Amniotic epithelial cell (primary cell): ENCODE results near the gene PRICKLE2.
A peak's percentile ranks its signal among the peaks of the same experiment; 100 is the strongest.

Experiments
- DNase-seq: peaks from one replicate; pipeline ENCODE4 v3.0.0-alpha.2; 2010; ENCODE audit warnings: low read depth

The PRICKLE2 gene

DNA sequence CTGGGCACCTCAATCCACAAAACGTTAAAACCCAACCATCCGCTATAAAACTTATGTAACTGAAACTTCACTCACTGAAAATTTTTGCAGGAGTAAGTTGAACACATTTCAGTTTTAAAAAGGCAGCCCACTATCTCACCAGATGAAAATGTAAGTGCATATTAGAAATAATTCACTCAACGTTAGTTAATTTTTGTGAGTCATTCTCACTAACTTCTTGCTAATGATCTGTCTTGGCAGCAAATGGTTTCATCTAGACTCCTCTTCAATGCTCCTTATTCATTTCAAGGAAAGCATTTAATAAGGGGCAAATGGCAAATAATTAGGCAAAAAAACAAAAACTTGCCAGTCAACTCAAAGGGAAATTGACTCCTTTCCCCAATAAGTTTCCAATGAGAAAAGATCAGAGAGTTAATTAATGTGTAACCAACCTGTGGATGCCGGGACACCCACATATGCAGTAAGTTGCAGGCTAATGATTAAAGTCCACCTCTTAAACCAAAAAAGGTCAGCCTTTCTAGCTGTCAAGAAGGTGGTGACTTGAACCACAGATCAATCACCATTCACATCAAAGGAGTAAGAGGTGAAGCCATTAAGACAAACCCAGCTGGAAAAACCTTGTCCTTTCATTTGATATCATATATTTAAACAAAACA, 22.9 kb upstream of the PRICKLE2 start:
- DNase-seq: no peak

- peak; percentile 50 for DNase-seq
These were observed 19.0 kb upstream of the PRICKLE2 start for GRCh38 chr3:64244011-64244942.

- DNase-seq: peak; percentile 42
These were observed 17.2 kb upstream of the PRICKLE2 start for GRCh38 chr3:64242435-64242834.

GRCh38 chr3:64240959-64241358, 15.7 kb upstream of the PRICKLE2 start:
- no peak for DNase-seq

- DNase-seq: no peak
These were observed 15.1 kb upstream of the PRICKLE2 start for GRCh38 chr3:64240396-64240795.

DNA sequence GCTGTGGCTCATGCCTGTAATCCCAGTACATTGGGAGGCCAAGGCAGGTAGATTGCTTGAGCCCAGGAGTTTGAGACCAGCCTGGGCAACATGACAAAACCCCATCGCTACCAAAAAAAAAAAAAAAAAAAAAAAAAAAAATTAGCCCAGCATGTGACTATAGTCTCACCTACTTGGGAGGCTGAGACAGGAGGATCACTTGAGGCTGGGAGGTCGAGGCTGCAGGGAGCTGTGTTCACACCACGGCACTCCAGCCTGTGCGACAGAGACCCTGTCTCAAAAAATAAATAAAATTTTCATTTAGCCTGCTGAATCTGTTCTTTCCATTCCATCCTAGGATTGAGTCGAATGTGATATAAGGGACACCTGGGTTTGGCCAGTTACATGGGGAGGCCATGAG, 14.6 kb upstream of the PRICKLE2 start:
- no peak for DNase-seq

GRCh38 chr3:64238971-64239667, 13.9 kb upstream of the PRICKLE2 start:
- peak; percentile 94 for DNase-seq

GRCh38 chr3:64237083-64237482, 11.8 kb upstream of the PRICKLE2 start:
- no peak for DNase-seq

GRCh38 chr3:64235605-64236004, 10.3 kb upstream of the PRICKLE2 start:
- DNase-seq: no peak

GRCh38 chr3:64234571-64234970, 9.3 kb upstream of the PRICKLE2 start:
- no peak for DNase-seq

DNA sequence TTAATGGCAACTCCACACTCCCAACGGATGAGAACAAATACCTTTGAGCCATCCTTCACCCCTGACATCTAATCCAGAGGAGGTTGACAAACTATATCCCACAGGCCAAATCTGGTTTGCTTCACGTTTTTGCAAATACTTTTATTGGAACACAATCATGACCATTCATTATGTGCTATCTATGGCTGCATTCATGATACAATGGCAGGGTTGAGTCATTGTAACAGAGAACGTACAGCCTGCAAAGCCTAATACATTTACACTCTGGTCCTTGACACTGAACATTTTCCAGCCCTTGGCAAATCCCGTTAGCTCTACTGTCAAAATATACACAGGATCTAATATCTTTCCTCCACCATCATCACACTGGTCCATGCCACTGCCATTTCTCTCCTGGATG, 7.6 kb upstream of the PRICKLE2 start:
- no peak for DNase-seq

DNA sequence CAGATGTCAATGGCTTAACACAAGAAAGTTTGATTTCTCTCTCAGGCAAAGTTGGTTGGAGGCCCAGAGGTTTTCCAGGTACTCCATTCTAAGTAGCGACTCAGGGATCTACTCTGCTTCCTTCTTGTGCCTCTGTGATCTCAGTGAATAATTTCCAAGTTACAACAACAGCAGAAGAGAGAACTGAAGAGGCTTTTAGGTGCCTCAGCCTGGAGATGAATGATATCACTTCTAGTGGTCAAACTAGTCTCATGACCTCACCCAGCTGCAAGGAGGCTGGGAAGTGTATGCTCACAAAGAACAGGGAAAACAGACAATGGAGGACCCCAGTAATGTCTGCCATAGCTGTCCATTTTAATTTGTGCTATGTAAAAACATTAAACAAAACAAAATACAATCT, 4.6 kb upstream of the PRICKLE2 start:
- peak; percentile 82 for DNase-seq

GRCh38 chr3:64228110-64228509, 2.8 kb upstream of the PRICKLE2 start:
- no peak for DNase-seq

DNA sequence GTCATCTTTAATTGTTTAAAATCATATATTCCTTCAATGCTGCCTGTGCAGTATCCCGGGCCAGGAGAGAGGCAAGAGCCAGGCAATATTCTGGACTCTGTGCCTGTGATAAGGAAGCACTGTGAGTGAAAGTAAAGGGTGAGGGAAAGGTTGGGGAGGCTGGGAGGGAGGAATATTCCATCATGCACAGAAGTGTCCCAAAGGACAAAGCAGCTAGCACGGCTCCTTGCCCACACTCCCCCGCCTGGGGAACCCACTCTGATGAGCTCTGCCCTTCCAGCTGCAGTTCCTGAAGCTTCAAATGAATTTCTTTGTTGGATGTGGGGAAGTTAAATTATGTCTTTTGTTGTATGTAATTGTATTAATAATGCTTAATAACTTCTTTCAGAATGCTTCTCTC, 1.5 kb upstream of the PRICKLE2 start:
- no peak for DNase-seq

DNA sequence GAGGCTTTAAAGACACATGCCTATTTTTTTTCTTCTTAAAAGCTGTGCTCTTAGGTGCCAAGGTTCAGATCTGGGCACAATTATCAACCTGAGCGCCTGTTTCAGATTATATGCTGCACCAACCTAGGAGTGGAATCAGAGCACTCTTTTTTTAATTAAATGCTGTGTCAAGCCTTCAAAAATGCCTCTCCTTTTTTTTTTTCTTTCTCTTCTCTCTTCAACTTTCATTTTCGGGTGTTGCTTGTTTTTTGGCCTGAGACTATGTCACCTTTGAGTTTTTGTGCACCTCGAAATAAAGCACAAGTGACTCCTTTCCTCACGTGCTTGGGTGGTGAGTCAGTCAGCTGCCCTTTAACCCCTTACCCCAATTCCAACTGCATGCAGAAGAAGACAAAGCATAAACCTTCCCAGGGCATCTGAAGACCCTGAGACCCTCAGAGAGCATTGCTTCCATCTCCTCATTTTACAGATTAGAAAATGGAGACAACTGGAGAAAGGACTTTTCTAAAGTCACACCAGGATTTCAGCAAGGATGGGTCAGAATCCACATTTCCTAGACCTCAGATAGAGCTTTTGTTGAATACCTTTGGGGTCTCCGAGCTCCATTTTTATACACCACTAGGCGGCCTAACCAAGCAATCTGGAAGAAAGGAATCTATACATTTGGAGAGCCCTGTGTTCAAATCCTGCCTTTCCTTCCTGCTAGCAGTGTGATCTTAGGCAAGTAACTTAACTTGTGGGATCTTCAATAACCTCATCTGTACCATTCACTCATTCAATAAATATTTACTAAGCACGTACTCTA, 631 bp upstream of the PRICKLE2 start:
- DNase-seq: no peak

GRCh38 chr3:64223791-64224745, 1.2 kb downstream of the PRICKLE2 start:
- DNase-seq: no peak

DNA sequence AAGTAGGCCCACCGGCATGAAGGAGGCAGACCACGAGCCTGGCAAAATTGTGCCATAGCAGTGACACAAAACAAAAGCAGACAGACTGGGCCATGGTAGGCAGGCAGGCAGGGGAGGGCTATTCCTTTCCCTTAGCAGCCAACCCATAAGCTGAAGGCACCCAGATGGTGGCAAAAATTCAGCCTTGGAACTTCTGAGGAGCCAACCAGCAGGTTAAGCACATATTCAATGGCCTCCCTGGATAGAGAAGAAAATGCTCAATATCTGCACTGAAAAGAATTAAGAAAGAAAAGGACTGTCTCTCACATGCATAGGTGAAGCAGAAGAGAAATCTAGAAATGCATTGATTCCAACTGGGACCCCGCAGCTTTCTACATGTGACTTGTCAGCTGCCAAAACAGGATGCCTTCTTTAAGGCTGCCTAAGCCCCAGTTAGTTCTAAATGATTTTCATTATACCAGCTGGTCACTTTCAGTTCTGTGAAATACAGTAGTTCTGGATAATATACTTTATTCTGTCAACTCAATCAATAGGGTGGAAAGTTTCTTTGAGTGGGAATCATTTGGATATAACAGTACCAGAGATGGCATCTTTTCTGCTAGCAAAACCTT, 2.7 kb downstream of the PRICKLE2 start:
- no peak for DNase-seq

DNA sequence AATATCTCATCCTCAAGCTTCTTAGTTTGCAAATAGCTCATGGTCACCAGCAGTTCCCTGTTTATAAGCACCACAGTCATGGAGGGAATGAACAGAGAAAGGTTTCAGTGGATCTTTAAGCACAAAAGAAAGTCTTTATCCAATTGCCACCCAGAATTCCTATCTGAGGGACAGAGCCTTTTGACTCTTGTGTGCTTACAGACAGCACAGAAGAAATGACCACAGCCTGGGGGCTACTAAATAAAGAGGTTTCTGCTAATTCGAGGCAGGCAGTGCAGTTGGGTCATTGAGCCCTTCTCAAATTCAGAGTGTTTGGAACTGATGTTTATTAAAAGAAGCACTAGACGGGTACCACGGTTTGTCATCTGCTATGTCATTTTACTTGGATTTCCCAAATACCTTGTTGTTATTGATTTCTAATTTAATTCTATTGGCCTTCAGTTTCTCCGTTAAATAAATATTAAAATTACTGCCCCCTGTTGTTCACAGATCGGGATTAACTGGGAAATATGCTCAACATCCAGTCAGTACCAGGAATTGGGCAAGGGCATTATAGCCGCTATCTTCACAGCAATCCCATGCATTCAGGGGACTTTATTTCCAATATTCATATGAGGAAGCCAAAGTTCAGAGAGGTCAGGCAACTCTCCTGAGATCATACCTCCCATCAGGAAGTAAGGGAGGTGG, 3.6 kb downstream of the PRICKLE2 start:
- no peak for DNase-seq

DNA sequence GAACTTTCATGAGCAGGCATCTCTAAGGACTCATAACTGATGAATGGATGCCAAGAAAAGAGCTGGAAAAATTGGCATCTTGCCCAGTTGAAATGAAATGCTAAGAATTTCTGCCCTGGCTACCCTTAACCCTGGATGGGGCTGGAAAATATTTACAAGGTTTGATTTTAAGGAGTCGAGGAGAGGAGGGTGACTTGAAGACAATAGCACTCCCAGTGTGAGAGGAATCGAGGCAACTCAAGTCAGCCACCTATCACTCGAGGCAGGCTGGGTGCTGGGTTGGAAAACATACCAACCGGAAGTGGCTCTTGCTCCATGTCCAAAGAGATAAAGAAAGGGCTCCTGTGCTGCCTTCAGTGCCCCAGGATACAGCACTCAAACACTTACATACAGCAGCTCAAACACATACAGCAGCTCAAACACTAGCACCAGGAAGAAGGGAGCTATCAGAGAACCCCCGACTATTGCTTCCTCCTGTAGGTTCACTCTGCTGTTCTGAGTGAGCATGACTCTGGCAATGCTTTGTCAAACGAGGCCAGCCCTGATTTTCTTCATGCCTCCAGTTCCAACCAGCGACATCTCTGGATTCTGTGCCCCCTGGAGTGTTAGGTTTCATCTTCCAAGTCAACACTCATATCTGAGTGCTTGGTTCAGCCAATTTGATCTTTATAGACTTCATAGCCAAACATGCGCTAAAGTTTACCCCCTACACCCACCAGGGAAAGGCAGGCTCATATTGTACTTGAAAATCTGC, 4.9 kb downstream of the PRICKLE2 start:
- peak; percentile 74 for DNase-seq
